ENCODE measurements around the gene BCL7C. TPM values are rescaled to one million over a fixed set of nuclear protein-coding genes. Genes with fewer than 3 reads are reported as not detected.

BCL7C gene
- total and polyA plus RNA-seq, 2 of the 8 experiments (the other 6 are each of a cell fraction or from before 2014, with no cell fraction given) = 8.6 to 17.2 TPM

DNA sequence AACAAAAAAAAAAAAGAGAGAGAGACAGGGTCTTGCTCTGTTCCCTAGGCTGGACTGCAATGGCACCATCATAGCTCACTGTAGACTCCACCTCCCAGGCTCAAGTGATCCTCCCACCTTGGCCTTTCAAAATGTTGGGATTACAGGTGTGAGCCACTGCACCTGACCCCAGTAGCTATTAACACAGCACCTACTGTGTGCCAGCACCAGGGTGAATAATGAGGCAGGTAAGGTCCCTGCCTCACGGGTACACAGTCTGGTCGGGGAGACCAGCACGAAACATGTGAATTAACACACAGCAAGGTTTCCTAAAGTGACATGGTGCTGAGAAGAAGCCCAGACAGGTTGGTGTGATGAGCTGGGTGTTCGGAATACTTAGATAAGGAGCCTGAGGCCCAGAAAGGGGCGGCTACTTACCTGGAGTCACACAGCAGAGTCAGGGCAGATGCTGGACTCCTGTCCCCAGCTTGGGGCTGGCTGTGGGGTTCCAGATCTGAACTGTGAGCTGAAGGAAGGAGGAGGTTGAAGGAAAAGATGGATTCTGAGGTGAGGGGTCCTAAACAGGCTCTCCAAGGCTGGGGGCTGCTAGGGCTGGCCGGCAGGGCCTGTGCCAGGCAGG lies 19.0 kb upstream of the BCL7C start:
- H4K91ac ChIP-seq (replicated peaks; ENCODE audit: insufficient read length, low read length) = no peak overlapping the region
- H2BK120ac ChIP-seq (replicated peaks; ENCODE audit: low read depth, low read length) = no peak overlapping the region
- H3K27ac ChIP-seq (ENCODE audit: low read depth, low read length) = no peak overlapping the region
- no peak overlapping the region for H3K9ac ChIP-seq (replicated peaks in 1 of 4; ENCODE audit: extremely low read depth in 1 of 4, low read depth in 3 of 4, low read length in 3 of 4)
- CTCF ChIA-PET (ENCODE audit: partially characterized antibody) = interaction anchor here (2.1 to 2.2 kb wide), 2 partner anchors 11 to 68 kb away, joined by 11 to 12 read pairs; no protein-coding TSS in a partner anchor
- no peak overlapping the region for H3K4me2 ChIP-seq (ENCODE audit: insufficient read depth in 1 of 2, low read depth in 2 of 2, low read length in 2 of 2)
- H2BK20ac ChIP-seq (ENCODE audit: low read length) = no peak overlapping the region
- H2AK5ac ChIP-seq (ENCODE audit: low read depth, low read length) = no peak overlapping the region
- no peaks in the 10 kb centered on the region for H4K20me1 ChIP-seq (replicated peaks in 1 of 2; ENCODE audit: control insufficient read depth in 1 of 2, insufficient read depth in 2 of 2, low read length in 2 of 2)
- H3K36me3 ChIP-seq (ENCODE audit: control insufficient read depth in 2 of 4, insufficient read depth in 4 of 4, low read length in 3 of 4) = no peaks in the 10 kb centered on the region
- H3K14ac ChIP-seq (ENCODE audit: insufficient read length) = no peak overlapping the region
- 88% methylated on average over 6 of the region's 6 CpGs; no CpG with 5 or more reads in 1 of the 2 experiments for WGBS, 2 experiments (ENCODE audit: extremely low coverage in 1 of 2, insufficient coverage in 1 of 2, insufficient read length in 1 of 2, insufficient replicate concordance in 2 of 2, low coverage in 1 of 2, low lambda C conversion rate in 2 of 2, missing lambda C conversion rate in 1 of 2)
- no peaks in the 10 kb centered on the region for H3K79me1 ChIP-seq (ENCODE audit: low read depth, low read length)
- POLR2A ChIA-PET (ENCODE audit: partially characterized antibody) = interaction anchor here (1.3 to 1.7 kb wide), 3 partner anchors 11 to 165 kb away, joined by 3 to 5 read pairs (median 4); partner anchors contain the start of gene CTF1
- no peak overlapping the region for H2BK15ac ChIP-seq (ENCODE audit: low read length)
- no peak overlapping the region for H3K4ac ChIP-seq (replicated peaks; ENCODE audit: insufficient read length, low read depth, low read length)
- H3K56ac ChIP-seq (replicated peaks; ENCODE audit: insufficient read length, low read depth, low read length) = no peak overlapping the region
- no peak overlapping the region for H2BK5ac ChIP-seq (ENCODE audit: low read depth, low read length)
- no peaks in the 10 kb centered on the region for H3K27me3 ChIP-seq (replicated peaks in 1 of 4; ENCODE audit: control insufficient read depth in 3 of 4, extremely low read depth in 1 of 4, insufficient read depth in 3 of 4, low read length in 3 of 4)
- no peak overlapping the region for H2BK12ac ChIP-seq (ENCODE audit: low read depth, low read length)
- FAIRE-seq (no peak), DNase-seq (ENCODE audit: low read depth in 1 of 2, low spot score in 2 of 2) (no peak)
- no peaks in the 10 kb centered on the region for H3K23me2 ChIP-seq (ENCODE audit: low read depth, low read length)
- H4K8ac ChIP-seq (ENCODE audit: extremely low read depth, insufficient read depth, low read length) = no peak overlapping the region
- H3K4me3 ChIP-seq (ENCODE audit: extremely low read depth in 1 of 4, insufficient read depth in 2 of 4, low read depth in 3 of 4, low read length in 4 of 4) = no peak overlapping the region
- H2AFZ ChIP-seq (ENCODE audit: low read length) = no peak overlapping the region
- H3K9me3 ChIP-seq (ENCODE audit: insufficient read depth in 2 of 2, low read depth in 1 of 2, low read length in 1 of 2) = no peaks in the 10 kb centered on the region
- no peak overlapping the region for H4K5ac ChIP-seq (ENCODE audit: insufficient read length, low read depth, low read length)
- H3K79me2 ChIP-seq (ENCODE audit: control insufficient read depth in 1 of 2, insufficient read depth in 2 of 2, low read length in 2 of 2) = no peaks in the 10 kb centered on the region
- H3K23ac ChIP-seq (ENCODE audit: insufficient read length) = no peak overlapping the region
- peaks cover 0 to 9% (median 7%) of the 10 kb centered on the region in 4 experiments; a peak in 6 of 7 replicates for H3K4me1 ChIP-seq (replicated peaks in 1 of 4; ENCODE audit: control insufficient read depth in 3 of 4, insufficient read depth in 4 of 4, low read length in 3 of 4)
- H3K18ac ChIP-seq (ENCODE audit: extremely low read depth, low read length) = no peak overlapping the region
- no peak for TF ChIP-seq CBX8 (IDR thresholded peaks at IDR 0.05; ENCODE audit: borderline replicate concordance, low read depth, low read length)
- TF ChIP-seq SUZ12 (IDR thresholded peaks at IDR 0.05; ENCODE audit: low read length) = no peak
- no peak for TF ChIP-seq SP1 (IDR thresholded peaks at IDR 0.05; ENCODE audit: low read depth, low read length)
- TF ChIP-seq JUND (IDR thresholded peaks at IDR 0.05; ENCODE audit: low read length) = no peak
- TF ChIP-seq CBX5 (IDR thresholded peaks at IDR 0.05; ENCODE audit: low read depth, low read length) = no peak
- TF ChIP-seq GABPA (IDR thresholded peaks at IDR 0.05; ENCODE audit: borderline replicate concordance, insufficient read depth, low read length) = no peak
- no peak for TF ChIP-seq KDM5A (IDR thresholded peaks at IDR 0.05; ENCODE audit: low read length)
- no peak for TF ChIP-seq NANOG (IDR thresholded peaks at IDR 0.05; ENCODE audit: insufficient read depth, low read depth, low read length, poor library complexity, severe bottlenecking)
- TF ChIP-seq HDAC6 (IDR thresholded peaks at IDR 0.05; ENCODE audit: low read depth, low read length) = no peak
- no peak for TF ChIP-seq ASH2L (IDR thresholded peaks at IDR 0.05; ENCODE audit: low read length)
- no peak for TF ChIP-seq CEBPB (IDR thresholded peaks at IDR 0.05; ENCODE audit: low read depth, low read length)
- no peak for TF ChIP-seq PHF8 (conservative IDR thresholded peaks at IDR 0.05; ENCODE audit: low read depth, low read length)
- no peak for TF ChIP-seq ATF3 (IDR thresholded peaks at IDR 0.05; ENCODE audit: insufficient read depth, low read depth, low read length)
